Measurements from ENCODE around the gene GGA2.
"Not testable (repeated sequence)": the region's sequence is repeated elsewhere in the genome, so short reads cannot be mapped to it uniquely, and the experiment has no call there.

GGA2 gene

GRCh38 chr16:23523321-23523720 is 13.0 kb upstream of the GGA2 start:
- no peak for DNase-seq

GRCh38 chr16:23521965-23522364 is 11.7 kb upstream of the GGA2 start:
- no peak for DNase-seq

- peak; percentile 76 to 82 for DNase-seq
Measured at GRCh38 chr16:23521037-23521743, 10.9 kb upstream of the GGA2 start.

- peak in 1 of 2 donors; percentile 25 for DNase-seq
Measured at GRCh38 chr16:23520500-23520899, 10.2 kb upstream of the GGA2 start.

- DNase-seq, result no peak
Measured at GRCh38 chr16:23519282-23519681, 9.0 kb upstream of the GGA2 start.

GRCh38 chr16:23518435-23518891 is 8.2 kb upstream of the GGA2 start:
- peak; percentile 65 to 80 for DNase-seq

- no peak for DNase-seq
Measured at GRCh38 chr16:23516366-23517137, 6.3 kb upstream of the GGA2 start.

- no peak for DNase-seq
Measured at GRCh38 chr16:23515881-23516280, 5.6 kb upstream of the GGA2 start.

- no peak for DNase-seq
Measured at GRCh38 chr16:23514381-23515152, 4.3 kb upstream of the GGA2 start.

- no peak for DNase-seq
Measured at GRCh38 chr16:23512168-23512695, 1.9 kb upstream of the GGA2 start.

- no peak for DNase-seq
Measured at GRCh38 chr16:23511731-23512130, 1.4 kb upstream of the GGA2 start.

- DNase-seq, result not testable (repeated sequence)
Measured at GRCh38 chr16:23510915-23511270, 599 bp upstream of the GGA2 start.

GRCh38 chr16:23509782-23510163 is 521 bp downstream of the GGA2 start:
- no peak for DNase-seq

- no peak for DNase-seq
Measured at GRCh38 chr16:23509441-23509754, 896 bp downstream of the GGA2 start.

GRCh38 chr16:23508589-23509440 is 1.5 kb downstream of the GGA2 start:
- no peak for DNase-seq

- DNase-seq, result no peak
Measured at GRCh38 chr16:23506606-23506994, 3.7 kb downstream of the GGA2 start.

GRCh38 chr16:23505671-23506605 is 4.4 kb downstream of the GGA2 start:
- DNase-seq, result no peak

- DNase-seq, result no peak
Measured at GRCh38 chr16:23505180-23505665, 5.1 kb downstream of the GGA2 start.

GRCh38 chr16:23504453-23505179 is 5.7 kb downstream of the GGA2 start:
- peak; percentile 89 to 95 for DNase-seq

GRCh38 chr16:23504076-23504452 is 6.2 kb downstream of the GGA2 start:
- DNase-seq, result no peak

- DNase-seq, result no peak
Measured at GRCh38 chr16:23502466-23502865, 7.8 kb downstream of the GGA2 start.
